HepG2 (cell line): ENCODE results near the gene CCNJL. TPM values are rescaled to one million over a fixed set of nuclear protein-coding genes. Genes with fewer than 3 reads are reported as not detected.
A peak's percentile ranks its signal among the peaks of the same experiment; 100 is the strongest.

Experiments used
- ATAC-seq: fragments of 200-7000 bp; cut with Tn5 transposase; 3 replicates; pipeline ENCODE4 v1.9.1; 2020; ENCODE audit warnings: mild to moderate bottlenecking, moderate library complexity
- BruUV-seq: library from RNA; stranded (reverse); fragments of 400-500 nt; replicated peaks from 2 replicates; lab custom pipeline; 2021; lab: Mats Ljungman, UMichigan
- CTCF ChIA-PET: fragments of 300-600 bp; formaldehyde crosslinking; extraction: SDS; loops from one replicate; lab custom pipeline; 2021; ENCODE audit warnings: low total read pairs, inconsistent platforms, low intra/inter-chr PET ratio; lab: Yijun Ruan, JAX
- POLR2A ChIA-PET: fragments of 350-600 bp; sonication (Branson Sonifier 250); formaldehyde crosslinking; loops from one replicate; lab custom pipeline; 2020; ENCODE audit warnings: antibody characterized with exemption, inconsistent platforms; lab: Yijun Ruan, JAX
- DNase-seq: peaks from one replicate; pipeline ENCODE4 v3.0.0-alpha.2; 2015; ENCODE audit warnings: low spot score
- FAIRE-seq: peaks from 3 replicates; lab custom pipeline; 2011; peaks lifted over from hg19 to GRCh38; lab: Jason Lieb, UNC
- H2AFZ ChIP-seq: one replicate; pipeline ENCODE4 v1.6.1; 2011; ENCODE audit warnings: low read length, inconsistent platforms
- H3K27ac ChIP-seq: fragments of 300-600 bp; 3 replicates; pipeline ENCODE4 v1.8.0; 2011; ENCODE audit warnings: mixed run types, mild to moderate bottlenecking, mixed read lengths, low read length, inconsistent platforms; ENCODE audit not compliant: insufficient read depth; ENCODE audit errors: extremely low read length
- H3K27me3 ChIP-seq, 2 experiments: fragments of 200-600 bp in 1 of 2; 2 replicates in 1 of 2; 3 replicates in 1 of 2; pipeline versions ENCODE4 v1.6.0 to v1.8.0; 2011; ENCODE audit warnings: low read length in 2 of 2, mild to moderate bottlenecking in 2 of 2, moderate library complexity in 2 of 2, inconsistent platforms in 1 of 2; ENCODE audit not compliant: insufficient read depth in 2 of 2, control insufficient read depth in 1 of 2
- H3K36me3 ChIP-seq, 2 experiments: fragments of 200-600 bp in 1 of 2; replicated peaks in 1 of 2; 2 replicates in 1 of 2; 3 replicates in 1 of 2; pipeline versions ENCODE4 v1.5.1 to v1.8.0; 2011; ENCODE audit warnings: low read length in 2 of 2, inconsistent platforms in 1 of 2; ENCODE audit not compliant: insufficient read depth in 2 of 2, control insufficient read depth in 1 of 2
- H3K4me1 ChIP-seq: 2 replicates; pipeline ENCODE4 v1.5.1; 2012; ENCODE audit warnings: low read length, inconsistent platforms; ENCODE audit not compliant: insufficient read depth
- H3K4me2 ChIP-seq: 2 replicates; pipeline ENCODE4 v1.6.0; 2011; ENCODE audit warnings: low read depth, low read length, inconsistent platforms
- H3K4me3 ChIP-seq, 3 experiments: fragments of 200-600 bp in 1 of 3; sonication (generic), shearing (Covaris generic) in 1 of 3; replicated peaks in 1 of 3; 2 replicates each; pipeline ENCODE4 v1.5.1; 2011 to 2016; ENCODE audit warnings: low read length in 3 of 3, inconsistent platforms in 2 of 3, low read depth in 2 of 3, mild to moderate bottlenecking in 2 of 3, control low read depth in 1 of 3, mixed read lengths in 1 of 3; ENCODE audit not compliant: insufficient read depth in 1 of 3
- H3K79me2 ChIP-seq: one replicate; pipeline ENCODE4 v1.6.1; 2011; ENCODE audit warnings: low read length, inconsistent platforms; ENCODE audit not compliant: insufficient read depth
- H3K9ac ChIP-seq: 2 replicates; pipeline ENCODE4 v1.6.0; 2011; ENCODE audit warnings: mild to moderate bottlenecking, low read depth, low read length, inconsistent platforms; ENCODE audit not compliant: insufficient read depth
- H3K9me3 ChIP-seq: 2 replicates; pipeline ENCODE4 v1.5.1; 2012; ENCODE audit warnings: mild to moderate bottlenecking, low read length
- H4K20me1 ChIP-seq: 2 replicates; pipeline ENCODE4 v1.6.0; 2011; ENCODE audit warnings: inconsistent platforms, mild to moderate bottlenecking, low read length, moderate library complexity; ENCODE audit not compliant: insufficient read depth
- KAT7 ChIP-seq: IDR thresholded peaks from 2 replicates; pipeline ENCODE4 v1.6.1; 2018; ENCODE audit warnings: borderline replicate concordance, missing compliant biosample characterization
- RAD51 ChIP-seq: fragments of 450-650 bp; IDR thresholded peaks from 2 replicates; pipeline ENCODE4 v1.6.1; 2016; ENCODE audit warnings: borderline replicate concordance
- WGBS: methylation state at CpG from one replicate; pipeline ENCODE4 v1.1.6; 2017; ENCODE audit warnings: low lambda C conversion rate; 5-methylcytosine and 5-hydroxymethylcytosine counted together
- in situ Hi-C: cut with HindIII; loops from 2 replicates; pipeline ENCODE4 v1.10.0; 2017; ENCODE audit warnings: low pct_unique_long_range_greater_than_20kb; ENCODE audit not compliant: extremely low pct_ligation_motif_present
- intact Hi-C: fragments of 100-400 bp; cut with micrococcal nuclease; formaldehyde crosslinking; loops from one replicate; pipeline ENCODE4 v1.10.0; 2022; ENCODE audit not compliant: unreplicated experiment
- polyA plus RNA-seq, 8 experiments: library from polyadenylated mRNA; depleted of rRNA in 3 of 8; stranded (reverse) in 7 of 8; unstranded in 1 of 8; fragments of >200 nt; fragmentation: Illumina TruSeq in 4 of 8; extraction: Trizol in 4 of 8; gene quantifications; 2 replicates each; pipeline versions ENCODE4 v1.2.1 to v1.2.3, GENCODE V29; 2011 to 2016; ENCODE audit warnings: low read depth in 4 of 8, missing spikeins in 1 of 8, mixed read lengths in 1 of 8; ENCODE audit not compliant: insufficient read depth in 1 of 8
- small RNA-seq, 3 experiments: library from RNA; depleted of rRNA; stranded (forward); fragments of <200 nt; gene quantifications; one replicate each; pipeline ENCODE3, GENCODE V24; 2012; ENCODE audit warnings: low read depth in 2 of 3, low replicate concordance in 1 of 3; ENCODE audit not compliant: insufficient read length in 3 of 3, insufficient read depth in 2 of 3
- total RNA-seq, 5 experiments: library from RNA; depleted of rRNA; stranded (reverse); fragments of >200 nt; fragmentation: Illumina TruSeq; extraction: Trizol; gene quantifications; 2 replicates each; pipeline ENCODE4 v1.2.3, GENCODE V29; 2016; ENCODE audit warnings: low read depth in 1 of 5
- TF ChIP-seq, protein P1 (sequence below), 2 experiments: sonication (generic) in 1 of 2; formaldehyde crosslinking in 1 of 2; IDR thresholded peaks; 2 replicates each; pipeline versions ENCODE4 v1.5.1 to v1.6.1; 2011 to 2020; ENCODE audit warnings: borderline replicate concordance in 1 of 2, low read depth in 1 of 2, low read length in 1 of 2, mild to moderate bottlenecking in 1 of 2, missing genetic modification reagents in 1 of 2, moderate library complexity in 1 of 2

Gene CCNJL
- total and polyA plus RNA-seq, 2 of the 13 experiments (the other 11 are each of a cell fraction or from before 2014, with no cell fraction given) = 1.6 to 4.4 TPM

DNA sequence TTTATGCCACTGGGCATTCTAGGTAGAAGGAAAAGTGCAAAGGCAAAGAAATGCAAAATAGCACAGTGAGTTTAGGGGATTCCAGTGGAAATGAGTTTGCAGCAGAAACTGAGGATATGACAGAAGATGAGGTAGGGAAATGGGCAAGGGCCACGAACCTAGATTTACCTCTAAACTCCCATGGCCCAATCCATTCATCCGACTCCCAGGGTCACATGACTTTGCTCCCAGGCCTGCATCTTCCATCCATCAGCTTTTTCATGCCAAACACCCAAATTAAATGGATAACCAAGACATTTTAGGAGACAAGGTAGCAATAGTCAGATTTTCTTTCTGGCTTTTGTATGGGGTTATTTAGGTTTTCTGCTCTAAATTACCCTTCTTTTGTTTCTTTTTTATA lies 105.3 kb downstream of the CCNJL start:
- DNase-seq = no peak
- WGBS = 31% methylated on average over 2 of the region's 2 CpGs
- Histone ChIP-seq H2AFZ (no peak overlapping the region), H3K27me3 (no peaks in the 10 kb centered on the region; a peak in 1 of 5 replicates), H3K36me3 (no peaks in the 10 kb centered on the region), H3K4me3 (no peak overlapping the region), H3K9me3 (no peaks in the 10 kb centered on the region), H4K20me1 (no peaks in the 10 kb centered on the region), H3K79me2 (no peaks in the 10 kb centered on the region), H3K9ac (no peak overlapping the region), H3K27ac (no peak overlapping the region), H3K4me1 (no peaks in the 10 kb centered on the region), H3K4me2 (no peak overlapping the region)
- ATAC-seq = no peak
- BruUV-seq = no TSS peak
- FAIRE-seq = no peak
- POLR2A ChIA-PET = no interaction called here
- TF ChIP-seq RAD51 (peak; percentile 39; the same call in 1 of the 2 replicates), KAT7 (CRISPR knock-in tag) (no peak)
- TF ChIP-seq, protein P1, sequence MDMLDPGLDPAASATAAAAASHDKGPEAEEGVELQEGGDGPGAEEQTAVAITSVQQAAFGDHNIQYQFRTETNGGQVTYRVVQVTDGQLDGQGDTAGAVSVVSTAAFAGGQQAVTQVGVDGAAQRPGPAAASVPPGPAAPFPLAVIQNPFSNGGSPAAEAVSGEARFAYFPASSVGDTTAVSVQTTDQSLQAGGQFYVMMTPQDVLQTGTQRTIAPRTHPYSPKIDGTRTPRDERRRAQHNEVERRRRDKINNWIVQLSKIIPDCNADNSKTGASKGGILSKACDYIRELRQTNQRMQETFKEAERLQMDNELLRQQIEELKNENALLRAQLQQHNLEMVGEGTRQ (IDR thresholded peaks at IDR 0.05; ENCODE audit: low read depth, low read length) = peak; percentile 58
- TF ChIP-seq, protein P1 (CRISPR knock-in tag; IDR thresholded peaks at IDR 0.05; ENCODE audit: borderline replicate concordance) = no peak
- in situ Hi-C loops (no loop called here), intact Hi-C loops (no loop called here)
- CTCF ChIA-PET = no interaction called here

Small RNAs within 50 kb of the gene (small RNA-seq; reads per million reads assigned to genes)
- gene AC112191.3 = 0 reads per million in 3 experiments

Other genes starting within 250 kb of the CCNJL start
- 16.9 and 23.9 TPM in 2 replicates for gene PWWP2A, start 193.1 kb downstream of the CCNJL start, total RNA-seq (2016; rRNA removed; fragmentation: Illumina TruSeq; extraction: Trizol)
- gene PWWP2A, start 193.1 kb downstream of the CCNJL start, polyA plus RNA-seq (2011; rRNA removed) = 5.0 and 7.3 TPM in 2 replicates
- not detected in 2 replicates for gene FABP6, start 83.1 kb downstream of the CCNJL start, total RNA-seq (2016; rRNA removed; fragmentation: Illumina TruSeq; extraction: Trizol)
- gene FABP6, start 83.1 kb downstream of the CCNJL start, polyA plus RNA-seq (2011; rRNA removed) = 0.13 TPM in 1 of 2 replicates, not detected in the other
- gene C1QTNF2, start 58.1 kb upstream of the CCNJL start, total RNA-seq (2016; rRNA removed; fragmentation: Illumina TruSeq; extraction: Trizol) = not detected in 2 replicates
- gene C1QTNF2, start 58.1 kb upstream of the CCNJL start, polyA plus RNA-seq (2011; rRNA removed) = not detected in 2 replicates
- gene FAM200C, start 87.5 kb upstream of the CCNJL start, total RNA-seq (2016; rRNA removed; fragmentation: Illumina TruSeq; extraction: Trizol) = 4.7 and 6.4 TPM in 2 replicates
- 2.7 and 3.2 TPM in 2 replicates for gene FAM200C, start 87.5 kb upstream of the CCNJL start, polyA plus RNA-seq (2011; rRNA removed)
- 39.2 and 52.6 TPM in 2 replicates for gene SLU7, start 106.5 kb upstream of the CCNJL start, total RNA-seq (2016; rRNA removed; fragmentation: Illumina TruSeq; extraction: Trizol)
- 13.6 and 24.0 TPM in 2 replicates for gene SLU7, start 106.5 kb upstream of the CCNJL start, polyA plus RNA-seq (2011; rRNA removed)
- 161 and 206 TPM in 2 replicates for gene PTTG1, start 109.3 kb upstream of the CCNJL start, total RNA-seq (2016; rRNA removed; fragmentation: Illumina TruSeq; extraction: Trizol)
- gene PTTG1, start 109.3 kb upstream of the CCNJL start, polyA plus RNA-seq (2011; rRNA removed) = 53.0 and 102 TPM in 2 replicates